ENCODE measurements around the gene SMURF1.
"Not testable (repeated sequence)": the region's sequence is repeated elsewhere in the genome, so short reads cannot be mapped to it uniquely, and the experiment has no call there.

Gene SMURF1

GRCh38 chr7:99046722-99047121 lies 97.2 kb downstream of the SMURF1 start:
- DNase-seq, result no peak

GRCh38 chr7:99046262-99046661 lies 97.6 kb downstream of the SMURF1 start:
- not testable (repeated sequence) for DNase-seq

GRCh38 chr7:99044858-99045257 lies 99.0 kb downstream of the SMURF1 start:
- DNase-seq, result not testable (repeated sequence)

DNA sequence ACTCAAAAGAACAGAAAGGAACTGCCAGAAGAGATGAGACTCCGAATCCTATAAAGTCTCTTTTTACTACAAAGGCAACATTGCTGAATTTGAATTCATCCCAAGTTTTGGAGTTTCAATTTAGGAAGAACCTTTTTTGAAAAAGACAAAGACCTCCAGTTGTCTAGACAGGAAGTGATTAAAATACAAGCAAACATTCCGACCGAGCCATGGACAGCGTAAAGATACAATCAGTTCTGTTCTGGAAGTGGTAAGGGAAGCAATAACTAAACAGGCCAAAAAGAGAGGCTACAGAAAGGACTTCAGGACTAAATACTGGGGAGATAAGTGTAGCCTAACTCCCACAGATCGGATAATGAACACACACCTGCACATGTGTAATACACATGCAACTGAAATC lies 101.0 kb downstream of the SMURF1 start:
- DNase-seq, result no peak

- no peak for DNase-seq
These were observed 102.4 kb downstream of the SMURF1 start for GRCh38 chr7:99041526-99041925.

- peak; percentile 50 for DNase-seq
These were observed 103.6 kb downstream of the SMURF1 start for GRCh38 chr7:99040104-99040958.

DNA sequence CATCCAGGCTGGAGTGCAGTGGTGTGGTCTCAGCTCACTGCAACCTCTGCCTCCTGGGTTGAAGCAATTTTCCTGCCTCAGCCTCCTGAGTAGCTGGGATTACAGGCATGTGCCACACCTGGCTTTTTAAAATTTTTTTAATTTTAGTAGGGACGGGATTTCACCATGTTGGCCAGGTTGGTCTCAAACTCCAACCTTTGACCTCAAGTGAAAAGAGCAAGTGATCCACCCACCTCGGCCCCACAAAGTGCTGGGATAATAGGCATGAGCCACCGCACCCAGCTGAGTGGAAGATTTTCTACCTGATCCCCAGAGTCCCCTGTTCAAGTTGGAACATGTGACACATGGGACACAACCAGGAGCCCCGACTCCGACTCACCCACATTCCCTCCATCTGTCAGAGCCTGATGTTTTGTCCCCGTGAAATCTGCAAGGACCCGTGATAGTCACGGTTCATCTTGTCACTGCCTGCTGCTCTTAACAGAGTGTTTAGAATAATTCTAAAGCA lies 104.5 kb downstream of the SMURF1 start:
- DNase-seq, result no peak

DNA sequence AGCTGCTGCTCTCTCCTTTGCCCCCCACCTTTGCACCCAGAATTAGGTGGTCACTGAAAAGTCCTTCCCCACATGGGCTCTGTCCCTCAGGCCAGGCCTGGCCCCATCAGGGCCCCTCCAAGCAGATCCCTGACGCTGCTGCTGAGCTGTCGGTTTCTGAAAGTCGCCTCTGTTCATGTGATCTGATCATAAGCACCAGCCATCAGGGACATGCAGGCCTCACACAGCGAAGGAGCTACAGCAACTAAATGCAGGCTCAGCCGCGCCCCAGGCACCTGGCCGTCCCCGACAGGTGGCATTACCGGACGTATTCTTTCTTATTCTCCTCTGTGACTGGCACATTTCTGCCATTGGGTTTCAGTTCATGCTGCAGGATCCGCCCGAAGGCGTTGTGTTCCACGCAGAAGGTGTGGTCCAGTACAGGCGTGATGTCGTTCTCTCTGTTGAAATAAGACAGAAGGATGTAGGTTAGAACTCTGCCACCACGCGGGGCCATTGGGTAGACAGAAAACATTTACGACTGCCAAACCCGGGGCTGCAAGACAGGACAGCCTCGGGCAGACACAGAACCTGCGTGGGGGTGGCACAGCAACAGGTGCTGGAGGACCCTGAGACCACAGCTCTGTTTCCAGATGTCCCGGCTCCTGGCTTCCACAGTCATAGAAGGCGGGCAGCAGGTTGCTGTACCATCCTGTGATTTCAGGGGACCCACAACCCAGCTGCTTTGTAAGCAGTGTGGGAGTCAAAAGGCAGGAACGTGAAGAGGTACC lies 105.6 kb downstream of the SMURF1 start:
- DNase-seq, result no peak

DNA sequence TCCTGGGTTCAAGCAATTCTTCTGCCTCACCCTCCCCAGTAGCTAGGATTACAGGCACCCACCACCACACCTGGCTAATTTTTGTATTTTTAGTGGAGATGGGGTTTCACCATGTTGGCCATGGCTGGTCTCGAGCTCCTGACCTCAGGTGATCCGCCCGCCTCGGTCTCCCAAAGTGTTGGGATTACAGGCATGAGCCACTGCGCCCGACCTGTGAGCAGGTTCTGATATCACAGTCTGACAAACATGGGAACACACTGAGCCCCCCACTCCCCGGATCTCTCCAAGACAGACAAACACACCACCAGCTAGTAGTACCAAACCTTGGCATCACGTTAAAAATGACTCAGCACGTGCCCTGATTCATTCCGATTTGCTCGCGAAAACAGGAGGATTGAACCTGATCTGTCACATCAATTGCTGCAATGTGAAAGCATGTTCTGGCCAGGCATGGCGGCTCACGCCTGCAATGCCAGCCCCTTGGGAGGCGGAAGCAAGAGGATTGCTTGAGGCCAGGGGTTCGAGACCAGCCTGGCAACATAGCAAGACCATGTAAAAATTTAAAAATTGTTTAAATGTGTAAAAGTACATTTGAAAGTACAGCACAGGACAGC lies 106.5 kb downstream of the SMURF1 start:
- DNase-seq, result no peak

GRCh38 chr7:99036546-99037111 lies 107.3 kb downstream of the SMURF1 start:
- no peak for DNase-seq

DNA sequence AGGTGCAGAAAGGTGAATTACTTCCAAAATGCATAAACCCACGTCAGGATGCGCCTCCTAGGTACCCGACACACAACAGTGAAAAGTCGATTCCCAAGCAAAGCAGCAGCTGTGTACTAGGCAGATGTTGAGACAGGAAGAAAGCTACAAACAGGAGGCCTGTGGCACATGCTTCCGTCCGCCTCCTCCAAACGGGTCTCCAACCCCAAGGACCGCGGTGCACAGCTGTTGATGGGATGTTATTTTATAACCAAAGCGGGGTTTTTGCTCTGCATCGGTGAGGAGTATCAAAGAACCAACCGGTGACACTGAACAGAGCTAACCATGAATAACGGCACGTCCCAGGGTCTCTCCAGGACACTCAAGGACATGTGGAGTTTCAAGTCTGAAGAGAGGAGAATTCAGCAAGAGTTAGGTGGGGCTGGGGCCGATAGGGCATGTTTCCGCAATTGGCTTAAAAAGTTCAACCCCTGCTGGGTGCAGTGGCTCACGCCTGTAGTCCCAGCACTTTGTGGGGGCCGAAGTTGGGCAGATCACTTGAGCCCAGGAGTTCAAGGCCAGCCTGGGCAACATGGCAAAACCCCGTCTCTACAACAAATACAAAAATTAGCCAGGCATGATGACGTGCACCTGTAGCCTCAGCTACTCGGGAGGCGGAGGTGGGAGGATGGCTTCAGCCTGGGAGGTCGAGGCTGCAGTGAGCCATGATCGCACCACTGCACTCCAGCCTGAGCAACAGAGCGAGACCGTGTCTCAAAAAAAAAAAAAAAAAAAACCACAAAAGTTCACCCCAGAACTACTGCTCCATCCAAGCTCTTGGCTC lies 108.0 kb downstream of the SMURF1 start:
- DNase-seq, result no peak

- DNase-seq, result no peak
These were observed 108.8 kb downstream of the SMURF1 start for GRCh38 chr7:99034932-99035722.

DNA sequence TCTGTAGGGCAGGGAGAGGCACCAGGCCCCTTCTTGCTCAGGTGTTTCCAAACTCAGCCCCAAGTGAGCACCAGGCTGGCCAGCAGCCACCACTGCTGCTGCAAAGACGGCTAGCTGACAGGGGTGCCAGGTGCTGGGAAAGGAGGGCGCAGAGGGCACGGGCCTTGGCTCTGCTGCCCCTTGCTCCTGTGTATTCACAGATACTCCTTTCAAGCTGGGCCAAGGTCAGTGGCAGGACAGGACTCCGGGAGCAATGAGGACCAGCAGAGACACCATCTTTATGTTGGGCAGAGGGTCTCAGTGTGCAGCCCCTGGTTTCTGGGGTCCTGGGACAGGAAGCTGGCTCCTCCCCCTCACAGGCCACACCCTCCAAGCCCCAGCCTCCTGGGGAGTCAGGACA lies 110.1 kb downstream of the SMURF1 start:
- no peak for DNase-seq

DNA sequence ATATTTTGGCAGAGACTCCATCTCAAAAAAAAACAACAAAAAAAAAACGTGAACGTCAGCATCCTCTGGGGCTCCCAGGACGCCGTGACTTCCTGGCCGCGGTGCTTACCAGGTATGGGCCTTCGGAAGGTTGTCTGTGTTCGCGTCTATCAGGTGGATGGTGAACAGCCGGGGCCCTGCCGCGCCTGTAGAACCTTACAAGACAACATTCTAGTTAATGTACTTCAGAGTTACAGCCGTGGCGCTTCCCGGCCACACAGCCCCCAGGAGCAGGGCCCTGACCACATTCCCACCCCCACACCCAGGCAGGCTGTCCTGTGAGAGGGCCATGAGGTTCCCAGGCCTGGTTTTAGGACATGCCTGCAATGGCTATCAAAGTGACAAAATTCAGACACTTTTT lies 111.0 kb downstream of the SMURF1 start:
- DNase-seq, result no peak

DNA sequence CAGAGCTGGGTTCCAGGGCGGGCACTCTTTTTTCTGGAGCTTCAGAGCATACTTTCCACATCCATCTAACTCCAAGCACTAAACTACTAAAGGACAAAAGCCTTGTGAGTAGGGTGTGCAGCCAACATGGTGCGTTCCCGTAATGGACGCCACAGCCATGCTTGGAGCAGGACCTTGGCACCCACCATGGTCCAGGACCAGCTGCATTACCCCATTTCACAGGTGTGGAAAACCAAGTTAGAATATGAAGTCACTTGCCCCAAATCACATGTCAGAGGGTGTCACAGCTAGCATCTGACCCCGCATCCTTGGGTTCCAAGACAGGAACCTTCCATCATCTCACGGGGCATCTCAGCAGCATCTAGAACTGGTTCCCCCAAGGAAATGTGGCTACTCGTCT lies 112.4 kb downstream of the SMURF1 start:
- DNase-seq, result no peak

DNA sequence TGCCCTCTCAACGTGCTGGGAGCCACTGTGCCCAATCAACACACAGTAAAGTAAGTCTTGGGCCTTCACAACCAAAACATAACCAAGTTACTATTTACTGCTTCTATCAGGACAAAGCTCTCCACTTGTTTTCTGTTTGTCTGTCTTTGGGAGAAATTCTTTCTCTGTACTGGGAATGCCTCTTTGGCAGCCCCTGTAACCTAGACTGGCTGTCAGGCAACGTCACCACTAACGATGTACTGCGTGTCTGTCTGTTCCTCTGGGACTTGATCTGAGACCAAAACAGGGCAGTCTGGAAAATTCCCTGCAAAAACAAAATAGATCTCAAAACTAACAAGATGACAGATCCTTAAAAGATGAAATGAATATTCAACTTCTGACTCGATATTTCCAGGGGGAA lies 113.0 kb downstream of the SMURF1 start:
- DNase-seq, result no peak

DNA sequence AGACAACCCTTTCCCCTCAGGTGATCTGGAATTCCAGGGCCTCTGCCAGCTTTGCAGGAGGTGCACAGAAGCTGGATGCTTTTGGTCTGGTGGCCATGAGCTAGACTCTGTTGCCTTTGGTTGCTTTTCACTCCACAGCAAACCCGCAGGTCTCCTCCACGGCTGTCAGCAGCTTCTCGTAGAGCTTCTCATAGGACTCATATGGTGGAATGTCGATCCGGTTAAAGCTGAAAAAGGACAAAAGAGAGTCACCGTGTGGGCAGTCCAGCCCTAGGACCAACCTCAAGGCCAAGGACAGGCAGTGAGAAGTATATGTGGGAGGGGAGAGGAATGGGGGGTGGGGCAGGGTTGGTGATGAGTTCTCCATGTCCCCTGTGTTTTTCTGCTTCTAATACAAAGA lies 113.5 kb downstream of the SMURF1 start:
- DNase-seq, result no peak

GRCh38 chr7:99029466-99030435 lies 114.2 kb downstream of the SMURF1 start:
- no peak for DNase-seq

- DNase-seq, result no peak
These were observed 115.5 kb downstream of the SMURF1 start for GRCh38 chr7:99028261-99028973.

DNA sequence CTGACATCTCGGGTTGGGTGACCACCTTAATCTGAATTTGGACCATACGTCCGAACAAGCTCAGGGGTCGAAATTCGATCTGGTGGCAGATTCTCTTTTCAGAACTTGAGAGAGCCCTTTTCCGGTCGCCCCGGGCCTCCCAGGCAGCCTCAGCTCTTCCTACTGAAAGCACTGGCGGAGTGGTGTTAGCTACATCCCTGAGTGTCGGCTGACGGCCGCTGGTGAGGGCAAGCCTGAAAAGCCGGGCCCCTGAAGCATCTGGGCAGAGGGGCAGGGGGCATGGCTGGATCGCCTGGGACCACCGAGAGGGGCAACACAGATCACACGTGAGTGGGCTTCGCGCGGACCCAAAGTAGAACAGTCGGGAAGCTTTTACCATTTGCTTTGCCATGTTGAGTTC lies 116.1 kb downstream of the SMURF1 start:
- no peak for DNase-seq
